ENCODE measurements around the gene TMEM192.

DNA sequence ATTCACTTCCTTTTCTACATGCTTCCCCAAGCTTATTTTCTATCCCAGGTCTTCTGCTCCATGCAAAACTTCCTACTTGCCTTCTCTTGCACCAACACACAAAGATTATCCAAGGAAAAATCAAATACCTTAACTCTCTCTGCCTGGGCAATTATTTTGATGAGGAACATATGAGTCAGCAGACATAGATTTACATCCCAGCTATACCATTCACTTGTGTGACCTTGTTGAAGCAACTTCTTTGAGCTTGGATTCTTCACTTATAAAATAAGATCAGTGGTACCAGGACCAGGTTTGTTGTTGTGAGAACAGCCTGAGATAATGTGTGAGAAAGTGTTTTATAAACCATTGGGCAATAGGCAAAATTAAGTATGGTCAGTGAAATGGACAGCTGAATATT lies 39.1 kb upstream of the TMEM192 start:
- TF ChIP-seq POLR2AphosphoS5 (IDR thresholded peaks at IDR 0.05; ENCODE audit: low read depth, low read length), result no peak
- TF ChIP-seq, protein P1, sequence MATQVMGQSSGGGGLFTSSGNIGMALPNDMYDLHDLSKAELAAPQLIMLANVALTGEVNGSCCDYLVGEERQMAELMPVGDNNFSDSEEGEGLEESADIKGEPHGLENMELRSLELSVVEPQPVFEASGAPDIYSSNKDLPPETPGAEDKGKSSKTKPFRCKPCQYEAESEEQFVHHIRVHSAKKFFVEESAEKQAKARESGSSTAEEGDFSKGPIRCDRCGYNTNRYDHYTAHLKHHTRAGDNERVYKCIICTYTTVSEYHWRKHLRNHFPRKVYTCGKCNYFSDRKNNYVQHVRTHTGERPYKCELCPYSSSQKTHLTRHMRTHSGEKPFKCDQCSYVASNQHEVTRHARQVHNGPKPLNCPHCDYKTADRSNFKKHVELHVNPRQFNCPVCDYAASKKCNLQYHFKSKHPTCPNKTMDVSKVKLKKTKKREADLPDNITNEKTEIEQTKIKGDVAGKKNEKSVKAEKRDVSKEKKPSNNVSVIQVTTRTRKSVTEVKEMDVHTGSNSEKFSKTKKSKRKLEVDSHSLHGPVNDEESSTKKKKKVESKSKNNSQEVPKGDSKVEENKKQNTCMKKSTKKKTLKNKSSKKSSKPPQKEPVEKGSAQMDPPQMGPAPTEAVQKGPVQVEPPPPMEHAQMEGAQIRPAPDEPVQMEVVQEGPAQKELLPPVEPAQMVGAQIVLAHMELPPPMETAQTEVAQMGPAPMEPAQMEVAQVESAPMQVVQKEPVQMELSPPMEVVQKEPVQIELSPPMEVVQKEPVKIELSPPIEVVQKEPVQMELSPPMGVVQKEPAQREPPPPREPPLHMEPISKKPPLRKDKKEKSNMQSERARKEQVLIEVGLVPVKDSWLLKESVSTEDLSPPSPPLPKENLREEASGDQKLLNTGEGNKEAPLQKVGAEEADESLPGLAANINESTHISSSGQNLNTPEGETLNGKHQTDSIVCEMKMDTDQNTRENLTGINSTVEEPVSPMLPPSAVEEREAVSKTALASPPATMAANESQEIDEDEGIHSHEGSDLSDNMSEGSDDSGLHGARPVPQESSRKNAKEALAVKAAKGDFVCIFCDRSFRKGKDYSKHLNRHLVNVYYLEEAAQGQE (IDR thresholded peaks at IDR 0.05; ENCODE audit: insufficient read depth in 1 of 2, low read depth in 2 of 2, low read length in 2 of 2), result no peak
- no peak for TF ChIP-seq TAF1 (IDR thresholded peaks at IDR 0.05; ENCODE audit: borderline replicate concordance, insufficient read depth, low read length)
- TF ChIP-seq SIN3A (IDR thresholded peaks at IDR 0.05; ENCODE audit: borderline replicate concordance, insufficient read depth, low read length), result no peak

All from PFSK-1 (cell line).